Aorta (tissue), 5 donors: ENCODE results near the gene PPP1R9B. TPM values are rescaled to one million over a fixed set of nuclear protein-coding genes. Genes with fewer than 3 reads are reported as not detected.

Source experiments
- ATAC-seq: fragments of 200-7000 bp; cut with Tn5 transposase; one replicate; pipeline ENCODE4 v1.9.1; 2022; ENCODE audit warnings: moderate library complexity; ENCODE audit not compliant: low FRiP score
- DNase-seq, 2 donors: peaks; one replicate each; pipeline ENCODE4 v3.0.0-alpha.2; 2020
- H3K27ac ChIP-seq, 2 donors: one replicate each; pipeline ENCODE4 v1.5.1; 2013; ENCODE audit warnings: low read length in 2 of 2, mild to moderate bottlenecking in 2 of 2, moderate library complexity in 2 of 2, control low read depth in 1 of 2, inconsistent platforms in 1 of 2, low read depth in 1 of 2
- H3K27me3 ChIP-seq, 2 donors: one replicate each; pipeline ENCODE4 v1.6.1; 2013; ENCODE audit warnings: control low read depth in 1 of 2, low read length in 1 of 2, mild to moderate bottlenecking in 1 of 2, moderate library complexity in 1 of 2; ENCODE audit not compliant: insufficient read depth in 2 of 2, control insufficient read depth in 1 of 2
- H3K36me3 ChIP-seq, 2 donors: one replicate each; pipeline ENCODE4 v1.6.1; 2013; ENCODE audit warnings: control low read depth in 1 of 2, low read length in 1 of 2, mild to moderate bottlenecking in 1 of 2; ENCODE audit not compliant: insufficient read depth in 2 of 2, control insufficient read depth in 1 of 2
- H3K4me1 ChIP-seq, 2 donors: one replicate each; pipeline ENCODE4 v1.6.1; 2013; ENCODE audit warnings: low read length in 2 of 2, control low read depth in 1 of 2, mild to moderate bottlenecking in 1 of 2, moderate library complexity in 1 of 2; ENCODE audit not compliant: insufficient read depth in 2 of 2, control insufficient read depth in 1 of 2
- H3K4me3 ChIP-seq, 2 donors: one replicate each; pipeline ENCODE4 v1.5.1; 2013; ENCODE audit warnings: low read length in 2 of 2, control low read depth in 1 of 2, mild to moderate bottlenecking in 1 of 2
- H3K9me3 ChIP-seq: one replicate; pipeline ENCODE4 v1.6.1; 2013; ENCODE audit warnings: mild to moderate bottlenecking, low read length; ENCODE audit not compliant: control insufficient read depth
- WGBS, 2 donors: extraction: QIAGEN DNeasy Blood & Tissue Kit; methylation state at CpG; one replicate each; pipeline ENCODE4 v1.1.7; 2013; 5-methylcytosine and 5-hydroxymethylcytosine counted together
- intact Hi-C, 2 donors: fragments of 100-400 bp; cut with DNase I; formaldehyde crosslinking; loops; one replicate each; pipeline versions ENCODE4 v1.14.2 to v1.15.0; 2022
- polyA plus RNA-seq, 2 donors: library from polyadenylated mRNA; stranded (reverse); fragments of 200-250 nt; gene quantifications; one replicate each; pipeline ENCODE4 v1.2.3, GENCODE V29; 2013
- total RNA-seq, 2 donors: library from RNA; stranded (reverse); fragmentation: NEBNext Ultra II Directional; extraction: Animal tissue kit (Norgen Biotek cat#: 25700); gene quantifications; one replicate each; pipeline ENCODE4 v1.2.1, GENCODE V29; 2021
- donor health status: healthy with polysubstance abuse.
- donor health status: Bipolar disorder and iron deficiency.
- donor health status: DM: no; HTN: no; CAD: no.
- donor health status: DM: no; HTN: no; CAD: no.
- donor health status: DM: yes; HTN: yes; CAD: no.

The PPP1R9B gene
- total and polyA plus RNA-seq, 4 donors, result 20.3 to 99.0 (median 45.2) TPM

DNA sequence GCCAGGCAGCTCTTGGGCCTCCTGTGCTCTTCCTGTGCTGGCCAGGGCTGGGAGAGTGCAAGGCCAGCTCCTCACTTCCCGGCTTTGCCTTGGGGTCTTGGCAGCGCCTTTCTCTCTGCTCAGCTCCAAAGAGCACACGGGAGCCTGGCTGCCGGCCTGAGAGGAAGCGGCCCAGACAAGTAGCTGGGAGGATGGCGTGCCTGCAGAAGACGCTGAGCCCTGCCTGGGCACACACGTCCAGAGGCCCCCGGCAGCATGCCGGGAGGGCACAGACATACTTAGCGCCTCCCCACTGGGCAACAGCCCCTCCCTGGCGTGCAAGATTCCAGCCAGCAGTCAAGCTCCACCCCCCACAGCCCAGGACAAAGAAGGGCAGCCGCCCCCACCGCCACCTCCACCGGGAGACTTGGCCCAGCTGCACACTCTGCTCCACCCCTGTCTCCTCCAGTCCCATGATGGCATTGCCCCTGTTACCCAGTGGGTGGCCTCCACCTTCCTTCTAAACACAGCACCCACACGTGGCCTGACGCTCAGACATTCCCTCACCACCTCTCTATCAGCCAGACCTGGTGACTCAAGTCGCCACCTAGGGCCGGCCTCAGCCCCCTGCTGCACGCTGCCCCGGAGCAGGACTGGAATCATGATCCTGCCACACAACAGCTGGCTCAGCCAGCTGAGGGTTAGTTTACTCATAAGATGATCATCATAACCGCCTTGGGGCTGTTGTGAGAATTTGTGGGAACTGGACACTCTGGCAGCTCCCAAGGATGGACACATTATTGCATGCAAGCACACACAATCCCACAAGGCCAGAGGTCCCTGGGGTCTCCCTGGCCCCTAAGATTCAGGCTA lies 27.7 kb upstream of the PPP1R9B start:
- WGBS, 2 donors, result 1 to 3% methylated on average over 19 to 22 of the region's 22 CpGs
- H3K9me3 ChIP-seq, result no peaks in the 10 kb centered on the region
- no peaks in the 10 kb centered on the region for H3K36me3 ChIP-seq
- H3K27ac ChIP-seq, result peak overlapping the region; percentile 62 to 100
- H3K27me3 ChIP-seq, result no peaks in the 10 kb centered on the region
- ATAC-seq (peak; percentile 88), DNase-seq (peak; percentile 95)
- H3K4me1 ChIP-seq, result peaks cover 0 to 3% of the 10 kb centered on the region in 2 donors
- H3K4me3 ChIP-seq, result no peak overlapping the region
- intact Hi-C loops, result no loop called here

DNA sequence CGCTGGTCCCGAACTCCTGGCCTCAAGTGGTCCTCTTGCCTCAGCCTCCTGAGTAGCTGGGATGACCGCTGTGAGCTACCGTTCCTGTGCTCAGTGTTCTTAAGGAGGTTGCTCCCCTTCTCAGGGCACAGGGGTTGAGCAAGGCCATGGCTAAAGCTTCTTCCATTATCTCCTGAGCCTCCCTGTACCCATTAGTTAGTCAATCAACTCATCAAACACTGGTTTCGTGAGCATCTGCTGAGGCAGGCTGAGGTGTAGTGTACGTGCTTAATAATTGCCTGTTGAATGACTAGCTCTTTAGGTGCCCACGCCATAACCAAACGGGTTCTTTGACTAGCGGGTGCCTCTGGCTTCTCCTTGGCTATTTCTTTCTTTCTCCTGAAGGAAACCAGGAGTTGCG lies 27.0 kb upstream of the PPP1R9B start:
- Histone ChIP-seq H3K36me3 (no peaks in the 10 kb centered on the region), H3K9me3 (no peaks in the 10 kb centered on the region), H3K4me3 (no peak overlapping the region), H3K27ac (peak overlapping the region; percentile 62 to 100), H3K4me1 (peaks cover 0 to 3% of the 10 kb centered on the region in 2 donors), H3K27me3 (no peaks in the 10 kb centered on the region)
- intact Hi-C loops, result no loop called here
- peak in 1 of 2 donors; percentile 56 for DNase-seq
- no peak for ATAC-seq
- 49 to 51% methylated on average over 10 of the region's 10 CpGs for WGBS, 2 donors

DNA sequence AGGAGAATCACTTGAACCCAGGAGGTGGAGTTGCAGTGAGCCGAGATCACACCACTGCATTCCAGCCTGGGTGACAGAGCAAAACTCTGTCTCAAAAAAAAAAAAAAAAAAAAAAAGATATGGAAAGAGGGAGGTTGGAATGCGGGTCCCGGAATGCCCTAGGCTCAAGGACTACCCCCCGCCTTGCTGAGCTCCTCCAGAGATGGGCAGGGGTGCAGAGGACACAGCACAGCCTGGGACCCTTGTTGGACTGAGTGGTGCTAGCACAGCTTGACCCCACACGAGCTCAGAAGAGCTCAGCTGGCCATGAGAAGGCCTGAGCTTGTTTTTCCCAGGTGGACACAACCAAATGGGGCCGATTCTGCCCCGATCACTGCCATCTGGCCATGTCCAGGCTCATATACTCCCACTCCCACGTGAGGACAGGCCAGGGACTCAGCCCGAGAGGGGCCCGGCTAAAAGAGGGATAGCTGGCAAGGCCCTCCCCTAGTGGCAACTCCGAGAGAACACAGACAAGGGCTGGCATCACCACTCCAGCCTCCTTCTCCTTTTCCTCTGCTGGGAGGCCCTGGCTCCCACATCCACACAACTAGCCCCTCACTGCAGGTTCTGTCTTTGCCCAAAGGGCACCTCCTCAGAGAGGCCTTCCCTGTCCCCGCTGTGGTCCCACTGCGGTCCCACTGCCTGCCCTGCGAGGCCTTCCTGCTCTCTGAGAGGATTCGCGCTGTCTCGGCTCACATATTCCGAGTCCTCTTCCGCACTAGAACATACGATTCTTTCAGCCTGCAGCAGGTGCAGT lies 26.3 kb upstream of the PPP1R9B start:
- peak overlapping the region; percentile 62 to 100 for H3K27ac ChIP-seq
- intact Hi-C loops, result no loop called here
- no peak overlapping the region for H3K4me3 ChIP-seq
- ATAC-seq (no peak), DNase-seq (peak; percentile 53 to 64)
- H3K4me1 ChIP-seq, result peaks cover 0 to 3% of the 10 kb centered on the region in 2 donors
- H3K27me3 ChIP-seq, result no peaks in the 10 kb centered on the region
- no peaks in the 10 kb centered on the region for H3K9me3 ChIP-seq
- no peaks in the 10 kb centered on the region for H3K36me3 ChIP-seq
- 69 to 71% methylated on average over 20 of the region's 20 CpGs for WGBS, 2 donors

DNA sequence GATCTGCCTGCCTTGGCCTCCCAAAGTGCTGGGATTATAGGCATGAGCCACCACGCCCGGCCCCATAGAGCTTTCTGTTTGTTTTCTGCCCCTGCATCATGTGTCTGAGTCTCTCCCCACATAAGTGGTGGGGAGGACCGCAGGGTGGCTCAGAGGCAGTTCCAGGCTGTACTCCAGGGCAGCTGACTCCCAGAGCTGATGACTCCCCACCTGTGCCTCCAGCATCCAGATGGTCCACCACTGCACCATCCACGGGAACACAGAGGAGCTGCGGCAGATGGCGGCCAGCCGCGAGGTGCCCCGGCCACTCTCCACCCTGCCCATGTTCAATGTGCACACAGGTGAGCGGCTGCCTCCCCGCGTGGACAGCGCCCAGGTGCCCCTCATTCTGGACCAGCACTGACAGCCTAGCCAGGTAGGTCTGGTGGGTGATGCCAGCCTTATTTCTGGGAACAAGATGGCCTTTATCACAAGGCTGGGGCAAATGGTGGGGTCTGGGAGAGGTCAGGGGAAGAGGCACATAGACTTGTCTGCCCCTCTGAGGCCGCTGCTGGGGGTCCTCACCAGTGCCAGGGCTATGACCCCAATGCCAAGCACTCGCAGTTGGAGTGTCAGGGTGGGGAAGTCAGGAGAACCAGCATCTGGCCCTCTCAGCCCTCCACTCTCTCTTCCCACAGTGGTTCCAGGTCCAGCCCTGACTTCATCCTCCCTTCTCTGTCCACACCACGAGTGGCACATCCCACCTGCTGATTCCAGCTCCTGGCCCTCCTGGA lies 24.7 kb upstream of the PPP1R9B start:
- intact Hi-C loops, result no loop called here
- ATAC-seq, result no peak
- Histone ChIP-seq H3K4me1 (peaks cover 0 to 3% of the 10 kb centered on the region in 2 donors), H3K27me3 (no peaks in the 10 kb centered on the region), H3K27ac (peak overlapping the region; percentile 24 to 91), H3K4me3 (no peak overlapping the region), H3K36me3 (no peaks in the 10 kb centered on the region), H3K9me3 (no peaks in the 10 kb centered on the region)
- 89 to 91% methylated on average over 16 of the region's 16 CpGs for WGBS, 2 donors
- peak; percentile 50 to 67 for DNase-seq

DNA sequence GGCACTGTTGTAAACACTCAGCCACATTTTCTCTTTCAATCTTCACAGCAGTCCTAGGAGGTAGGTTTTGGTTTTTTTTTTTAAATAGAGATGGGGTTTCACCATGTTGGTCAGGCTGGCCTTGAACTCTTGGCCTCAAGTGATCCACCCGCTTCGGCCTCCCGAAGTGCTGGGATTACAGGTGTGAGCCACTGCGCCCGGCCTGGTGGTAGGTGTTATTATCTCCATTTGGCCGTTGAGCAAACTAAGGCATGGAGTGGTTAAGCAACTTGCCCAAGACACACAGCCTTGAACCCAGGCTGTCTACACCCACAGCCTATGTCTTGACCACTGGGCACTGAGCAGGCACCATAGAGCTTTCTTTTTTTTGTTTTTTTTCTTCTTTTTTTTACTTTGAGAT lies 24.0 kb upstream of the PPP1R9B start:
- Histone ChIP-seq H3K27me3 (no peaks in the 10 kb centered on the region), H3K4me3 (no peak overlapping the region), H3K4me1 (peaks cover 0 to 3% of the 10 kb centered on the region in 2 donors), H3K27ac (peak overlapping the region in 1 of 2 donors; percentile 52), H3K9me3 (no peaks in the 10 kb centered on the region), H3K36me3 (no peaks in the 10 kb centered on the region)
- WGBS, 2 donors, result 77 to 83% methylated on average over 6 of the region's 6 CpGs
- ATAC-seq (no peak), DNase-seq (peak in 1 of 2 donors; percentile 41)
- intact Hi-C loops, result no loop called here

DNA sequence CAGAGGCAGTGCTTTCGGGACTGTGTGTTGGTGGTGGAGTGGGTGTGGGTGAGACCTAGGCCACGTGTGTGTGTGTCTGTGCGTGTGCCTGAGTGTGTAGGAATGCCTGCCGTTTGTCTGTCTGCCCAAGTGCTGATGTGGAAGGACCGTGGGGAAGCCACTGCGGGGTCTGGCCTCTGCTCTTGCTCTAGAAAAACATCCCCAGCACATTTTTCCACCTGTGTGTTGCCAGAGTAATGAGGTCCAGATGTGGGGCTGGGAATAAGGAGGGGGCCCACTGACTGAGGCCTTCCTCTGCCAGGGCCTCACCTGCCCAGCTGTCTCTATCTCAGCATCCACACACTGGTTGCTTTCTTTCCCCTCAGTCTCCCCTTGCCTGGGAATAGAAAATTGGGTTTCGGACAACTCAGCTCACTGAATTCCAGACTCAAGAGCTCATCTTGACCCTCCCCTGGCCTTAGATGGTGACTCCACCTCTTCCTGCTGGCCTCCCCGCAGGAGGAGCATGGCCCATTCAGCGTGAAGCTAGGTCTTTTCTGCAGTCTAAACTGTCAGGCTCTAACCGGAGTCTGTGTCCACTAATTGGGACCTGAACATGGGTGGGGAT lies 23.0 kb upstream of the PPP1R9B start:
- DNase-seq (peak; percentile 80 to 87), ATAC-seq (peak; percentile 42)
- Histone ChIP-seq H3K4me3 (no peak overlapping the region), H3K9me3 (no peaks in the 10 kb centered on the region), H3K27me3 (no peaks in the 10 kb centered on the region), H3K36me3 (no peaks in the 10 kb centered on the region), H3K27ac (peak overlapping the region; percentile 78 to 91), H3K4me1 (peaks cover 0 to 3% of the 10 kb centered on the region in 2 donors)
- intact Hi-C loops, result no loop called here
- WGBS, 2 donors, result 6 to 9% methylated on average over 10 of the region's 10 CpGs

DNA sequence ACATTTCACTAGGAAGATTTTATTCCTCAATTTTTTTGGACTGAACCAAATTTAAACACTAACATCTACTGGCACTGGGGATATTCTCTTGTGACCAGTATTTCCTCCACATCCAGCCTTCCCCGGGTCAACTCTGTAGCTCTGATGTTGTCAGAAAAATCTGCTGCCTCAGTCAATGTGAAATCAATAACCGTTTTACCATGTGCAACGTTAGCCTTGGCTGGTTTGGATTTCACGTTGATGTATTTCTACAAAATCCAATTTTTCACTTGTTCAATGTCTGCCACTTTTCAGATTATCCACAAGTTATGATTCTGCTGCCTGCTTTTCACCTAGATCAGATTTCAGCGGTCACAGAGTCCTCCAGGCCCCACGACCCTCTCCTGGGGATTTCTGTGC lies 22.5 kb upstream of the PPP1R9B start:
- Histone ChIP-seq H3K4me3 (no peak overlapping the region), H3K36me3 (no peaks in the 10 kb centered on the region), H3K9me3 (no peaks in the 10 kb centered on the region), H3K4me1 (peaks cover 0 to 3% of the 10 kb centered on the region in 2 donors), H3K27ac (peak overlapping the region; percentile 78 to 91), H3K27me3 (no peaks in the 10 kb centered on the region)
- ATAC-seq, result no peak
- intact Hi-C loops, result no loop called here
- peak in 1 of 2 donors; percentile 4 for DNase-seq
- 36 to 41% methylated on average over 6 of the region's 6 CpGs for WGBS, 2 donors

DNA sequence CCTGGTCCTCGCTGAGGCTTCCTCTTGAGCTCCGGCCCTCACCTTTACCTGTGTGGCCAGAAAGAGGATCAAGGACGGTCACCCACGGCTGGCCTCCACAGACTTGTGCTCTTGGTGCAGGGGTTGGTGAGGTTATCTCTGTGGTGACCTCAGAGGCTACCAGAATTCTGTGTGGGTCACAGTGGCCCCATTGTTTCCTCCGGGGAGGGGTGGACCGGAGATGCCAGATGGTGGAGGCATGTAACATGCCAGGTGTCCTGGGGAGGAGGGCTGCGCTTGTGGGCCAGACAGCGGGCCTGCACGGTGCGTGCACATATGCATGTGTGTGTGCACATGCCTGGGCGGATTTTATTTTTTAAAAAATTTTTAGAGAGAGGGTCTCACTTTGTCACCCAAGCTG lies 21.7 kb upstream of the PPP1R9B start:
- intact Hi-C loops, result no loop called here
- ATAC-seq (no peak), DNase-seq (peak in 1 of 2 donors; percentile 38)
- WGBS, 2 donors, result 93 to 95% methylated on average over 11 of the region's 11 CpGs
- Histone ChIP-seq H3K9me3 (no peaks in the 10 kb centered on the region), H3K27me3 (no peaks in the 10 kb centered on the region), H3K4me3 (no peak overlapping the region), H3K4me1 (peaks cover 0 to 3% of the 10 kb centered on the region in 2 donors), H3K27ac (peak overlapping the region in 1 of 2 donors; percentile 6), H3K36me3 (no peaks in the 10 kb centered on the region)
